Coronary artery (tissue), 2 donors: Measurements from ENCODE around the gene DNAJB12.

ENCODE experiments used
- DNase-seq: peaks from one replicate; pipeline ENCODE4 v3.0.0-alpha.2; 2017; ENCODE audit warnings: low spot score
- H3K27ac ChIP-seq, 2 donors: fragments of 200-600 bp; sonication (generic); one replicate each; pipeline ENCODE4 v1.5.1; 2016 to 2019
- H3K4me3 ChIP-seq: fragments of 200-600 bp; sonication (generic); 2 replicates; pipeline ENCODE4 v1.5.1; 2016; ENCODE audit warnings: mild to moderate bottlenecking, moderate library complexity
- TF ChIP-seq, protein P1 (sequence below): fragments of 200-600 bp; sonication (generic); IDR thresholded peaks from one replicate; pipeline ENCODE4 v1.5.1; 2019; ENCODE audit warnings: antibody characterized with exemption

DNAJB12 gene

DNA sequence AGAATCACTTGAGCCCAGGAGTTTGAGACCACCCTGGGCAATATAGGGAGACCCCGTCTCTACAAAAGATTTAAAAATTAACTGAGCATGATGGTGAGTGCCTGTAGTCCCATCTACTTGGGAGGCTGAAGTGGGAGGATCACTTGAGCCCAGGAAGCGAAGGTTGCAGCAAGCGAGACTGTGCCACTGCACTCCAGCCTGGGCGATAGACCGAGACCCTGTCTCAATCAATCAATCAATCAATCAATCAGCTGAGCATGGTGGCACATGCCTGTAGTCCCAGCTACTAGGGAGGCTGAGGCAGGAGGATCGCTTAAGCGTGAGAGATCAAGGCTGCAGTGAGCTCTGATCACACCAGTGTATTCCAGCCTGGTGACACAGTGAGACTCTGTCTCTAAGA, 40.5 kb downstream of the DNAJB12 start:
- Histone ChIP-seq H3K27ac (no peak overlapping the region), H3K4me3 (no peak overlapping the region)
- TF ChIP-seq, protein P1, sequence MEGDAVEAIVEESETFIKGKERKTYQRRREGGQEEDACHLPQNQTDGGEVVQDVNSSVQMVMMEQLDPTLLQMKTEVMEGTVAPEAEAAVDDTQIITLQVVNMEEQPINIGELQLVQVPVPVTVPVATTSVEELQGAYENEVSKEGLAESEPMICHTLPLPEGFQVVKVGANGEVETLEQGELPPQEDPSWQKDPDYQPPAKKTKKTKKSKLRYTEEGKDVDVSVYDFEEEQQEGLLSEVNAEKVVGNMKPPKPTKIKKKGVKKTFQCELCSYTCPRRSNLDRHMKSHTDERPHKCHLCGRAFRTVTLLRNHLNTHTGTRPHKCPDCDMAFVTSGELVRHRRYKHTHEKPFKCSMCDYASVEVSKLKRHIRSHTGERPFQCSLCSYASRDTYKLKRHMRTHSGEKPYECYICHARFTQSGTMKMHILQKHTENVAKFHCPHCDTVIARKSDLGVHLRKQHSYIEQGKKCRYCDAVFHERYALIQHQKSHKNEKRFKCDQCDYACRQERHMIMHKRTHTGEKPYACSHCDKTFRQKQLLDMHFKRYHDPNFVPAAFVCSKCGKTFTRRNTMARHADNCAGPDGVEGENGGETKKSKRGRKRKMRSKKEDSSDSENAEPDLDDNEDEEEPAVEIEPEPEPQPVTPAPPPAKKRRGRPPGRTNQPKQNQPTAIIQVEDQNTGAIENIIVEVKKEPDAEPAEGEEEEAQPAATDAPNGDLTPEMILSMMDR: no peak
- DNase-seq: no peak

DNA sequence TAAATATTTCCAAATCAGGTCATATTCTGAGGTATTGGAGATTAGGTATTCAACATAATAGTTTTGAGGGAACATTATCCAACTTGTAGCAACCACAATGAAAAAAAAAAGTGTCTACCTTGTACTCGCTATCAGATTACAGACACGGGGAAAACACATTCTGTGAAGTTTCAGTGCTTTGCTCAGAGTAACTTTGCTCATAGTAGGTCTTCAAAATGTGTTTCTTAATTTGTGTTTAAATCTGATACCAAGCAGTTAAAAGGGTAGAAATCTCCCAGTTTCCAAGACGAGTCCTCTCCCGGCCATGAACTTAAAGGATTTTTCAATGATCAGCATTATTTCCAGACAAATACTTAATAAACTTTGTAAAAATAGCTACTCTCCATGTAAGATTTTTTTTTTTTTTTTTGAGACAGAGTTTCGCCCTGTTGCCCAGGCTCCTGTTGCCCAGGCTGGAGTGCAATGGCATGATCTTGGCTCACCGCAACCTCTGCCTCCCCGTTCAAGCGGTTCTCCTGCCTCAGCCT, 41.8 kb downstream of the DNAJB12 start:
- Histone ChIP-seq H3K27ac (no peak overlapping the region), H3K4me3 (no peak overlapping the region)
- TF ChIP-seq, protein P1: no peak
- DNase-seq: no peak

DNA sequence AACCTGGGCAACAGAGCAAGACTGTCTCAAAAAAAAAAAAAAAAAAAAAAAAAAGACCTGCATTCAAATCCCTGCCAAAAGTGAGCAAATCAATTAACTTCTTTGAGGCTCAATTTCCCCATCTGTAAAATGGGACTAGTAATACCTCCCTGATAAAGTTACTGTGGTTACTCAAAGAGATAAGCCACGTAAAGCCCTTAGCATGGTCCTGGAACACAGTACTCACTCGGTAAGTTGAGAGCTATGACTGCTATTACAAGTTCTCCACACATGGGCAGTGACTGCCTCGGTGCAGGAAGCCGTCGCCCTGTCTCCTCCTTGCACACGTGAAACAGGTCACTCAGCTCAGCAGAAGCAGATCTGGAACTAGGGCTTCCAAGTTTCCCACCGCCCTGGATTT, 43.1 kb downstream of the DNAJB12 start:
- no peak for DNase-seq
- TF ChIP-seq, protein P1: no peak
- H3K27ac ChIP-seq: no peak overlapping the region
- H3K4me3 ChIP-seq: no peak overlapping the region

DNA sequence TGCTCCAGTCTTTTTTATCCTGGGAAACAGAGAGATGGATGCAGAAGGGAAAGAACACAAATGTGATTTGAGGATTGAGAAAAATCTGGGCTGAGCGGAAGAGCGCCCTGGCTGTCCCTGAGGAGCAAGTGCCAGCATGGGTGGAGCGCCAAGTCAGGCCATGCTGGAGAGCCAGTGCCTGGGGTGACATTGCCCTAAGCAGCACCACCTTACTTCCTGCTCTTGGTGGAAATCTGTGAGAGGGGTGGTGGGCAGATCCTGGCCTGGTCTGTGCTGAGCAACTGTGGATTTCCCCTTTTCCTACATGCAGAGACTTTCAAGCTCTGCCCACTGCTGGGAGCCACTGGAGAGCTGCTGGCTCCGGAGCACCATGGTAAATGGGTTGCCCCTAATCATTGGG, 44.1 kb downstream of the DNAJB12 start:
- Histone ChIP-seq H3K27ac (no peak overlapping the region), H3K4me3 (no peak overlapping the region)
- TF ChIP-seq, protein P1: no peak
- DNase-seq: no peak

DNA sequence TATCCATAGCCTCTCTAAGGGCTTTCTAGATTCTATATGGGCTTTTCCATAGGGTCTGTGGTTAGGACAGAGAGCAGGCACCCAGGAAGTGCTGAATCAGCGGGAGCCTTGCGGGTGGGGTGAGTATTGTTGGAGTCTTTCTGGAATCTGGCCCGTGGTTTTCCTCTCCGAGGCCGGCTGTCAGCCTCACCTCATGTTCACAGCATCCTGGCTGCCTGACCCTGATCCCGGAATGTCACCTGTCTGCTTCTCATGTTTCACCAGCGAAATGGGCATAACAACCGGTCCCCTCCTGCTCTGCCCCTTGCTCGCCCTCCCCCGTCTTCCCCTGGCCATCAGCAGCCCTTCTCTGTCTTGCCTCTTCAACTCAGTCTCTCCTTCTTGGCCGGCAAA, 44.5 kb downstream of the DNAJB12 start:
- Histone ChIP-seq H3K27ac (peak overlapping the region in 1 of 2 donors; percentile 17), H3K4me3 (no peak overlapping the region)
- TF ChIP-seq, protein P1: no peak
- DNase-seq: no peak

DNA sequence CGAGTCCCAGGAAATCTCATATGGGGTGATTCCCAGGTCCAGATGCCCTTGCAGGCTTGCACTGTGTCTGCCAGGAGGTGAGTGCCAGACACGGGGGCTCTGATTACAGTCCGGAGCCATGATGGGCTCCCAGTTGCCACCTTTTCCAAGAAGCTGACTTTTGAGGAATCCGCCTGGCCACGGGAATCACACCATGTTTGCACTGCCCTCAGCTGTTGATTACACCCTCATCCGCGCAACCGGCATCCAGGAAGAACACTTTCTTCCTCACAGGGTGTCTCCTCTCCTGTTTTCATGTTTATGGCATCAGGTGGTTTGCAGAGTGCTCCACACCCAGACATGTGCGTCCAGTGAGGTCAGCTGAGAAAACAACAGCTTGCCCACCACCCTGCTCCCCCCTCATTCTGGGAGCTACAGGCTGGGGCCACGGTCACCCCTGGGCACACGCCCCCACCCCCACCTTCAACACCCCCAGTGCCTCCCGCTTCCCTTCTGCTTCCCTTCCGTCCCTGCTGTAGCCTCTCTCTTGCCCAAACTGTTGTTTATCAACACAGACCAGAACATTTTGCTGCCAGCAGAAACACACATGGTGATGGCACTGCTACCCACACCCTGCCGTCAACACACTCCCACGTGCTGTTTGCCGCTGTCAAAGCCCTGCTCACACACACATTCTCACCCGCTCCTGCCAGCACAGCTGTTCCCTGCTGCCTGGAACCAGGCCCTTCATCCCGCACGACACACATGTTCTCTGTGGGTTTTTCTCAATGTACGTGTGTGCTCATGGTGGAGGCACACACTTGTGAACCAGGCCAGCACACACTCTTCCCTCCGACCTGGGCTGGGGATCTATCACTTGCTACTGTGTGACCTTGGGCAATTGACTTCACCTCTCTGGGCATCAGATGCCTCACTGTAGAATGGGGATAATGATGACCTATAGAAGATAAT, 45.2 kb downstream of the DNAJB12 start:
- peak overlapping the region in 1 of 2 donors; percentile 17 for H3K27ac ChIP-seq
- H3K4me3 ChIP-seq: no peak overlapping the region
- TF ChIP-seq, protein P1: no peak
- no peak for DNase-seq
